Large intestine (tissue), 3 donors: ENCODE measurements around the gene MED15. TPM values are rescaled to one million over a fixed set of nuclear protein-coding genes. Genes with fewer than 3 reads are reported as not detected.

Source experiments
- DNase-seq, 2 donors: peaks; one replicate each; pipeline versions ENCODE4 v3.0.0 to v3.0.0-alpha.2; 2013
- H3K27ac ChIP-seq: one replicate; pipeline ENCODE4 v1.5.1; 2013; ENCODE audit warnings: low read length
- H3K27me3 ChIP-seq: 2 replicates; pipeline ENCODE4 v1.6.1; 2013; ENCODE audit warnings: low read length; ENCODE audit not compliant: control insufficient read depth, insufficient read depth
- H3K36me3 ChIP-seq: 2 replicates; pipeline ENCODE4 v1.6.1; 2013; ENCODE audit warnings: low read length; ENCODE audit not compliant: control insufficient read depth, insufficient read depth
- H3K4me1 ChIP-seq: one replicate; pipeline ENCODE4 v1.6.1; 2013; ENCODE audit warnings: low read length; ENCODE audit not compliant: control insufficient read depth, insufficient read depth
- H3K4me3 ChIP-seq: one replicate; pipeline ENCODE4 v1.5.1; 2013; ENCODE audit warnings: low read length
- H3K9me3 ChIP-seq: one replicate; pipeline ENCODE4 v1.6.1; 2013; ENCODE audit warnings: mild to moderate bottlenecking, low read depth, low read length, moderate library complexity; ENCODE audit not compliant: control insufficient read depth
- WGBS: methylation state at CpG from one replicate; pipeline ENCODE4 v1.1.5; 2013; ENCODE audit warnings: low lambda C conversion rate; ENCODE audit not compliant: insufficient coverage; 5-methylcytosine and 5-hydroxymethylcytosine counted together
- polyA plus RNA-seq: library from polyadenylated mRNA; unstranded; fragments of 120-200 nt; gene quantifications from one replicate; pipeline ENCODE4 v1.2.1, GENCODE V29; 2013

The MED15 gene
- polyA plus RNA-seq, 1 donor = 51.5 TPM

- no CpG with 5 or more reads among the region's 4 CpGs for WGBS
- Histone ChIP-seq H3K4me3 (no peak overlapping the region), H3K27ac (no peak overlapping the region), H3K9me3 (no peaks in the 10 kb centered on the region), H3K27me3 (no peaks in the 10 kb centered on the region), H3K4me1 (no peaks in the 10 kb centered on the region), H3K36me3 (peaks cover 84% of the 10 kb centered on the region)
- DNase-seq = no peak
Observed at GRCh38 chr22:20571531-20572007, 64.2 kb downstream of the MED15 start.

GRCh38 chr22:20572132-20572802 lies 64.9 kb downstream of the MED15 start:
- DNase-seq = no peak
- Histone ChIP-seq H3K4me1 (no peaks in the 10 kb centered on the region), H3K4me3 (no peak overlapping the region), H3K36me3 (peaks cover 83% of the 10 kb centered on the region), H3K27me3 (no peaks in the 10 kb centered on the region), H3K9me3 (no peaks in the 10 kb centered on the region), H3K27ac (no peak overlapping the region)
- no CpG with 5 or more reads among the region's 11 CpGs for WGBS

- WGBS = 90% methylated on average over 3 of the region's 8 CpGs
- H3K36me3 ChIP-seq = peaks cover 80% of the 10 kb centered on the region
- H3K27me3 ChIP-seq = no peaks in the 10 kb centered on the region
- H3K9me3 ChIP-seq = no peaks in the 10 kb centered on the region
- H3K4me3 ChIP-seq = no peak overlapping the region
- H3K27ac ChIP-seq = no peak overlapping the region
- no peak for DNase-seq
- H3K4me1 ChIP-seq = no peaks in the 10 kb centered on the region
Observed at GRCh38 chr22:20573176-20573832, 65.9 kb downstream of the MED15 start.

- H3K27ac ChIP-seq = no peak overlapping the region
- peaks cover 80% of the 10 kb centered on the region for H3K36me3 ChIP-seq
- no peak overlapping the region for H3K4me3 ChIP-seq
- no peaks in the 10 kb centered on the region for H3K4me1 ChIP-seq
- H3K27me3 ChIP-seq = no peaks in the 10 kb centered on the region
- no peak for DNase-seq
- no peaks in the 10 kb centered on the region for H3K9me3 ChIP-seq
- WGBS = 65% methylated on average over 2 of the region's 29 CpGs
Observed at GRCh38 chr22:20573833-20574615, 66.6 kb downstream of the MED15 start.

GRCh38 chr22:20574920-20575353 lies 67.5 kb downstream of the MED15 start:
- no peaks in the 10 kb centered on the region for H3K27me3 ChIP-seq
- no peak for DNase-seq
- no peak overlapping the region for H3K4me3 ChIP-seq
- no peak overlapping the region for H3K27ac ChIP-seq
- 100% methylated on average over 1 of the region's 18 CpGs for WGBS
- no peaks in the 10 kb centered on the region for H3K9me3 ChIP-seq
- peaks cover 82% of the 10 kb centered on the region for H3K36me3 ChIP-seq
- H3K4me1 ChIP-seq = no peaks in the 10 kb centered on the region

- Histone ChIP-seq H3K27ac (no peak overlapping the region), H3K27me3 (no peaks in the 10 kb centered on the region), H3K4me3 (no peak overlapping the region), H3K36me3 (peaks cover 90% of the 10 kb centered on the region), H3K4me1 (no peaks in the 10 kb centered on the region), H3K9me3 (no peaks in the 10 kb centered on the region)
- DNase-seq = no peak
- 100% methylated on average over 1 of the region's 6 CpGs for WGBS
Observed at GRCh38 chr22:20575724-20576444, 68.5 kb downstream of the MED15 start.

GRCh38 chr22:20576445-20576816 lies 69.0 kb downstream of the MED15 start:
- Histone ChIP-seq H3K27ac (no peak overlapping the region), H3K9me3 (no peaks in the 10 kb centered on the region), H3K36me3 (peaks cover 89% of the 10 kb centered on the region), H3K27me3 (no peaks in the 10 kb centered on the region), H3K4me3 (no peak overlapping the region), H3K4me1 (no peaks in the 10 kb centered on the region)
- no peak for DNase-seq
- WGBS = no CpG with 5 or more reads among the region's 3 CpGs

GRCh38 chr22:20577045-20577444 lies 69.6 kb downstream of the MED15 start:
- Histone ChIP-seq H3K4me1 (no peaks in the 10 kb centered on the region), H3K27ac (no peak overlapping the region), H3K4me3 (no peak overlapping the region), H3K27me3 (no peaks in the 10 kb centered on the region), H3K9me3 (no peaks in the 10 kb centered on the region), H3K36me3 (peaks cover 89% of the 10 kb centered on the region)
- no peak for DNase-seq
- no CpG with 5 or more reads among the region's 1 CpG for WGBS

- Histone ChIP-seq H3K4me1 (no peaks in the 10 kb centered on the region), H3K36me3 (peaks cover 88% of the 10 kb centered on the region), H3K27ac (no peak overlapping the region), H3K27me3 (no peaks in the 10 kb centered on the region), H3K4me3 (no peak overlapping the region), H3K9me3 (no peaks in the 10 kb centered on the region)
- no CpG with 5 or more reads among the region's 8 CpGs for WGBS
- no peak for DNase-seq
Observed at GRCh38 chr22:20577549-20577975, 70.2 kb downstream of the MED15 start.

- no CpG with 5 or more reads among the region's 7 CpGs for WGBS
- H3K9me3 ChIP-seq = no peaks in the 10 kb centered on the region
- no peak overlapping the region for H3K27ac ChIP-seq
- H3K4me3 ChIP-seq = no peak overlapping the region
- no peak for DNase-seq
- H3K36me3 ChIP-seq = peaks cover 93% of the 10 kb centered on the region
- no peaks in the 10 kb centered on the region for H3K4me1 ChIP-seq
- no peaks in the 10 kb centered on the region for H3K27me3 ChIP-seq
Observed at GRCh38 chr22:20578192-20578591, 70.8 kb downstream of the MED15 start.
